DMS79 (cell line): ENCODE results near the gene GPAT2.
"Not testable (repeated sequence)": the region's sequence is repeated elsewhere in the genome, so short reads cannot be mapped to it uniquely, and the experiment has no call there.

Source experiments
- DNase-seq: peaks from one replicate; lab custom pipeline; 2025; lab: John Stamatoyannopoulos, UW

GPAT2 gene, protein sequence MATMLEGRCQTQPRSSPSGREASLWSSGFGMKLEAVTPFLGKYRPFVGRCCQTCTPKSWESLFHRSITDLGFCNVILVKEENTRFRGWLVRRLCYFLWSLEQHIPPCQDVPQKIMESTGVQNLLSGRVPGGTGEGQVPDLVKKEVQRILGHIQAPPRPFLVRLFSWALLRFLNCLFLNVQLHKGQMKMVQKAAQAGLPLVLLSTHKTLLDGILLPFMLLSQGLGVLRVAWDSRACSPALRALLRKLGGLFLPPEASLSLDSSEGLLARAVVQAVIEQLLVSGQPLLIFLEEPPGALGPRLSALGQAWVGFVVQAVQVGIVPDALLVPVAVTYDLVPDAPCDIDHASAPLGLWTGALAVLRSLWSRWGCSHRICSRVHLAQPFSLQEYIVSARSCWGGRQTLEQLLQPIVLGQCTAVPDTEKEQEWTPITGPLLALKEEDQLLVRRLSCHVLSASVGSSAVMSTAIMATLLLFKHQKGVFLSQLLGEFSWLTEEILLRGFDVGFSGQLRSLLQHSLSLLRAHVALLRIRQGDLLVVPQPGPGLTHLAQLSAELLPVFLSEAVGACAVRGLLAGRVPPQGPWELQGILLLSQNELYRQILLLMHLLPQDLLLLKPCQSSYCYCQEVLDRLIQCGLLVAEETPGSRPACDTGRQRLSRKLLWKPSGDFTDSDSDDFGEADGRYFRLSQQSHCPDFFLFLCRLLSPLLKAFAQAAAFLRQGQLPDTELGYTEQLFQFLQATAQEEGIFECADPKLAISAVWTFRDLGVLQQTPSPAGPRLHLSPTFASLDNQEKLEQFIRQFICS

DNA sequence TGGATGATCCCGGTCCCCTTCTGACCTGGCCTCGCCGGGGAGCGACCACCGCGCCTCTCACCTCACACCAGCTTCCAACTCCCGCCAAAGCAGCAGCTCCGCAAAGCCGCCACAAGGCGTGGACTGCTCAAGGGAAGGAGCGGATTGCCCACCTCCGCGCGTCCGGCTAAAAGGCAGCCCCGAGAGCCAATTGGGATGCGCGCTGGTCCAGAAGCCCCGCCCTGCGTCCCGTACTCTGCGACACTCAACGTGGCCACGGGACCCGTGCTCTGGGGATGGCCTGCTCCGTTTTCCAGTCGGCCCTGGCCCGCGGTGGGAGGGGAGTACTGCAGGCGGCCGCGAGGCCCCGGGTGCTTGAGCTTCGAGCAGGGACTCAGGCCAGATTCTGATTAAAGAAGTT, at the start of gene GPAT2:
Gene GPAT2 (minus strand): TSS at position 125 of the 400 bp plus-strand sequence. CDS start 2,557 bp downstream, outside the sequence.
- not testable (repeated sequence) for DNase-seq

DNA sequence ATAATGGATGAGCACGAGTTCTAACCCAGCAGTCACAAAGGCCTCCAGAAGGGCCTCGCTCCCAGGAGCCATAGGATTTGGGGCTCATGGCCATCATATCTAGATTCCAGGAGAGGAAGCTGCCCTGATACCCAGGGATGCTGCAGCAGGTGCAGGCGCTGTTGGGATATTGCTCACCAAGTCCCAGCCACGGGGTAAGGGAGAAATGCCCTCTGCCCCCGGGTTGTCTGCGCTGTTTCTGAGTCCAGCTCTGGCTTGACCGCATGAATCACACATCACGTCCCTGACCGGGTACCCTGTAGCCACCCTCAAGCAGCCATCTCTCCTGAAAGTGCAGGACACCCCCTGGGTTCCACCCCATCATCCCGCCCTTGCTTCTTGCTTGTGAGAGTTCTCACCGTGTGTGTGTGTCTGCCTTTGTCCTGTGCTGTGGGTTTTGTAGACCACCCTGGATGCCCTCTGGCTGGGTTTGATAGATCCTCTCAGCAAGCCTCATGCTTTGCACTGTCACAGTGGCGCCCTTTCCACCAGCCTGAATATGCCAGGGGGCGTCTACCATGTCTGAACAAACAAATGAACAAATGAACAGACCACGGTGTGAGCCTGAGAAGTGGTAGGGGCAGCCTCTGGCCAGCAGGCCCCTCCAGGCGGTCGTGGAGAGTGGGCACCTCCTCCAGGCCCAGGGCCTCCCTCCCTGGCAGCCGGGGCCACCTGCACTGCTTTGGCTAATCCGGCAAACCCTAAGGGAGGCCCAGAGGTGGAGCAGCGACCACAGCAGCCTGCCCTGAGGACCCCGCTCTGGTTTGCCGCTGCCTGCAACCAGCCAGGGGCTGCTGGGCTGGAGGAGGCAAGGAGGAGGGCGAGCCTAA, 49.5 kb upstream of the GPAT2 start:
- no peak for DNase-seq

DNA sequence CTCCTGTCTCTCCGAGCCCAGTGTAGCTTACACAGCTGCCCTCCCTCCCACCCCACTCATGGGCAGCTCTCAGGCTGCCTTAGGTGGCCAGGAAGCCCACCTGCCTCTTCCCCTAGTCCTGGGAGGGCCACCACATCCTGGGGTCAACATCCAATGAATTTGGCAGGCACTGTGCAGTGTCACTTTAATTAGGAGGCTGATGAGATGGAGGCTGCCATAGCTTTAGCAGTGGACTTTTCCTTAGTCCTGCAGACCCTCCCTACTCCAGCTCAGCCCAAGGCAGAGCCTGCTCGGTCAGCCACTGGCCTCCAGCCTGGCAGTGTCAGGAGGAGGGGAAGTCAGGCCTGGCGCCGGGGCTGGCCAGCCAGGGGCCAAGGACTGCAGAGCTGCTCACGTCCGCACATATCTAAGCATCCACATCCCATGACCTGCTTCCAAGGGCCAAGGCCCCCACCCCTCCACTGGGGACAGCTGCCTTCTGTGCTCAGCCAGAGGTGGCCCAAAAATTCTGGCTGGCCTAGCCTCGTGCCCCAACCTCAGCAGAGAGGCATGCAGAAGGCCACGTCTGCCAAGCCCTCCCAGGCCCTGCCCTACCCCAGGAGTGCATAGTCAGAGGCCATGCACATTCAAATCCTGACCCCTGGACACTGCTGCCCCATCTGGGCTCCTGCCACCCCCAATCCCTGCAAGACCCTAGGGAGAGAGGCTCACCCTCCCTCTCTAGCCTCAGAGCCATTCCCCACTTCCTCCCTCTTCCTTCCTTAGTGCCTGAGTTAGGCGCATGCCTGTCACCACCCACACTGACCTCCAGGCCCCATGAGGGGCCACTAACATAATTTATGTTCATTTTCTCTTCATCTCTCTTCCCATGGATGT, 48.6 kb upstream of the GPAT2 start:
- DNase-seq = no peak

DNA sequence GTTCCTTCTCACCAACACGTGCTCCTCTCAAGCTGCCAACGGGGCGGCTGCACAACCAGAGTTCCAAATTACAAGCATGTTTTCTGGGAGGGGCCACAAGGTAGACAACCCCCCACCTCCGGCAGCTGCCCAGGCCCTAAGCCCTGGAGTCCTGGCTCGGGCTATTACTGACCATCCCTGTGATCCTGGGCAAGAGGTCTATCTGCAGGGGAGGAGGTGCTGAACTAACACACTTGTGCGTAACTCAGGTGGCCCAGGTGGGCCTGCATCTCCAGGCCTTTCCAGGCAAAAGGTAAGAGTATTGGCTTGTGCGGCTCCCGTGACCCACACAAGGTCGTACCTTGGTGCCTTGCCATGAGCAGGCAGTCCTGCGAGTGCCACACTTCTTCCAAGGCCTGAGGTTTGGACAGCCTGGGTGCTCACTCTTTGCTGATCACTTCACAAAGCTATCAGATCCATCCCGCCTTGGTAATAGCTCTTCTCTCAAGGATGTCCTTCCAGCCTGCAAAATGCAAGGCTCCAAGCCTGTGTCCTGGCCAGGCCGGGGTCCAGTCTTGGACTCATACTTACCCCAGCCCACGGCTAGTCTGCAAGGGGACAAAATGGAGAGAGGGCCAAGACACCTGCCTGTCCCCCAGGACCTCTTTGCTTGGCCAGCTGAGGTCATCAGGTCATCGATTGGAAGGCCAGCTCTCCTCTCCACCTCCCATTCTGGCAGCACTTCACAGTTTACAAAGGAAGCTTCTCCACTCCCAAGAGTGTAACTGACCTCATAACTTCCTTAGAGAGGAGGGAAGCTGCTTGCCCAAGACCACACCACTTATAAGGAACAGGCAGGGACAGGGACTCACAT, 47.7 kb upstream of the GPAT2 start:
- no peak for DNase-seq

DNA sequence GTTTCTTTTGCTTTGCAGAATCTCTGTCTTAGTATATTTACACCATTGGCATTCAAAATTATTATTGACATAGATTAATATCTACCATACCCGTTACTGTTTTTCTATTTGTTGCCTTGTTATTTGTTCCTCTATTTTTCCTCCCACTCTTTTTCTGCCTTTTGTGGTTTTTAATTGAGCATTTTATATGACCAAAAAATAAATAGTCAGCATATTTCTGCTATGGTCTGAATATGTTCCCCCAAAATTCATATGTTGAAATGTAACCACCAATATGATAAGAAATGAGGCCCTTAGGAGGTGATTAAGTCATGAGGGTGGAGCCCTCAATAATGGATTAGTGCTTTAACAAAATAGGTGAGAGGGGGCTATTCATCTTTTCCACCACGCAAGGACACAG, 46.3 kb upstream of the GPAT2 start:
- DNase-seq = no peak

DNA sequence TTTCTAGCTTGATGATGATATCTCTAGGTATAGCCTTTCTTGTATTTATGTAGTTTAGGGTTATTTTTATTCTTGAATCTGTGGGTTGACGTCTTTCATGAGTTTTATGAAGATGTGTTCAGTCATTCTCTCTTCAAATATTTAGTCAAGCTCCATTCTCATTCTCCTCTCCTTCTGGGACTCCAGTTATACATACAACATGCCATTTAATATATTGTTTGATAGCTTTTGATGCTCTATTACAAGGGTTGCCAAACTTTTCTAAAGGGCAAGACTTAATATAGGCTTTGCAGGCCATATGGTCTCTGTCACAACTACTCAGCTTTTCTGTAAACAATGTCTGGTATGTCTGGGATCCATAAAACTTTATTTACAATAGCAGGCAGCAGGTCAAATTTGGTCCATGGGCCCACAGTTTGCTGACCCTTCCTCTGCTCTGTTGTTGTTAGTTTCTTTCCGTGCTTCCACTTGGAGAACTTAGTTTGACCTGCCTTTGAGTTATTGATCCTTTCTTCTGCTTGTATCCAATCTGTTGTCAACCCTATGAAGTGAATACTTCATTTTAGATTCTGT, 40.6 kb upstream of the GPAT2 start:
- DNase-seq = no peak

DNA sequence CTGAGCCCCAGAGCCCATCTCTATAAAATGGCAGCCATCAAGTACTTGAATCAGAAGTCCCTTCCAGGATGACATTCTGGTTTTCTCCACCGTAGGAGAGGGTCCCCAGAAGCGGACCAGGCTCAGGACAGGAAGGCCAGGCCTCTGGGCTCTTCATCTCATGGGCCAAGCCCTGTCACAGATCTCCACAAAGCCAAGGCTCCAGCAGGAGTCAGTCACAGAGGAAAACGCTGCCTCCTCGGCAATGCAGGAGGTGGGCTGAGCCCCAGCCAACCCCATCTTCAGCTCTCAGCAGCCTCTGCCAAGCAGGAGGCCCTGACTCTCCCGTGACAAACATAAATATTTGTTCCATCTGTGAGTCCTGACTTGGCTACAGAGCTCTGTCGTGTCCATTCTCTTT, 39.4 kb upstream of the GPAT2 start:
- DNase-seq = no peak

DNA sequence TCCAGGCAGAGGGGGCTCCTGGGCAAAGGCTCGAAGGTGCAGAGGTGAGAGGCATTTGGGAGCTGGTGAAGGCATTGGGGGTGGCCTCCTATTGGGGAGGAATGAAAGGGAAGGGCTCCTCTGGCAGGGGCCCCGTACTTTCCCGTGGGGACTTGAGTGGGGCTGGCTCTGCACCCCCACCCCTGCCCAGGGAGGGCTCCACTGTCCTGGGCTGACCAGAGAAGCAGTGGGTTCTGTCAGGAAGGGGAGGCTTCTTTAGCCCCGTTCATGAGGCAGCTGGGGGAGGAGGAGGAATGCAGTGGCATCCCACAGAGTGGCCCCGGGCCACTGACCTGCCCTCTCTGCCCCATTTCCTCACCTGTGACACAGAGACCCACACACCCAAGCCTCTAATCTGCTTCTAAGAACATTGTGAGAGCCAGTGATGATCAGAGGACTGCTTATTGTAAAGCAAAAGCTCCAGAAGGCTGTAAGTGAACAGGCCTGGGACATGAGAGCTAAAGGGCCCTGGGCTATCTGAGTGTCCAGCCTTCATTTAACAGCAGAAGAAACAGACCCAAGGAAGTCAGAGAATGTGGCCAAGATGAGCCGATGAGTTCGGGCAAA, 38.6 kb upstream of the GPAT2 start:
- DNase-seq = no peak

DNA sequence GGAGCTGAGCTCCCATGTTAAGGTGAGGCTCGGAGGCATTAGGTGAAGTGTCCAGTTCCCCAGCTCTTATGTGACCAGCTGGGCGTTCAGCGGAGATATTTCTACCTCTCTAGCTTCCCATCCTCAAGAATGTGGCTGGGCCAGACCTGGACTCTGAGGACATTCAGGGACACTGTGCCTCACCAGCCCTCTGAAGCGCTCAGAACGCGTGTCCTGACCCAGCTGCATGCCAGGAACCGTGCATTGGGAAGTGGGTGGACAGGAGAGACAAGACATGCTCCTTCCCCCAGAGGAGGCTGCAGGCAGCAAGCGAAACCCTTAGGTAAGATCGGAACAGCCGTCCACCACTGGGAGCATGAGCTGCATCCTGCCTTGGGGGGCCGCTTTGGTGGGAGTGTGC, 38.0 kb upstream of the GPAT2 start:
- no peak for DNase-seq

DNA sequence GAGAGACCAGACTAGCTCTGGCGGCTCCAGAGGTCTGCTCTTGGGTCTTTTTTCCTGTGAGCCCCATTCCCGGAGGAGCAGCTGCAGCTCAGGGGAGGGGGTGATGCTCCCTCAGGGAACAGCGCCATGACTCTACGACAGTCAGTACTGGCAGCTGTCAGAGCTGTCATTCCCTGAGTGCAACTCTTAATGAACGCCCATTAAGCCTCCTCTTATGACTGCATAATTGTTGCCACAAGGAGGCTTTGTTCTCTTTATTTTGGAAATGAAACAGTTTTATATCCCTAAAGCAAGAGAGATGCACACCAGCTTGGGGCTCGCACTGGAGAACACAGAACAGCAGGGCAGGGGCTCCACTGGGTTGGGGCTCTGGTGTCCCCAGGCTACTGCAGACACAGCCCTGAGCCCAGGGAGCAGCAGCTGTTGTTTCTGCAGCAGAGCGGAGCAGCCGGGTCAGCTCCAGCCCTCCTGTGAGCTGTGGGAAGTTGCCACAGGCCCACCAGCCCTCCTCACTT, 37.3 kb upstream of the GPAT2 start:
- DNase-seq = not testable (repeated sequence)

DNA sequence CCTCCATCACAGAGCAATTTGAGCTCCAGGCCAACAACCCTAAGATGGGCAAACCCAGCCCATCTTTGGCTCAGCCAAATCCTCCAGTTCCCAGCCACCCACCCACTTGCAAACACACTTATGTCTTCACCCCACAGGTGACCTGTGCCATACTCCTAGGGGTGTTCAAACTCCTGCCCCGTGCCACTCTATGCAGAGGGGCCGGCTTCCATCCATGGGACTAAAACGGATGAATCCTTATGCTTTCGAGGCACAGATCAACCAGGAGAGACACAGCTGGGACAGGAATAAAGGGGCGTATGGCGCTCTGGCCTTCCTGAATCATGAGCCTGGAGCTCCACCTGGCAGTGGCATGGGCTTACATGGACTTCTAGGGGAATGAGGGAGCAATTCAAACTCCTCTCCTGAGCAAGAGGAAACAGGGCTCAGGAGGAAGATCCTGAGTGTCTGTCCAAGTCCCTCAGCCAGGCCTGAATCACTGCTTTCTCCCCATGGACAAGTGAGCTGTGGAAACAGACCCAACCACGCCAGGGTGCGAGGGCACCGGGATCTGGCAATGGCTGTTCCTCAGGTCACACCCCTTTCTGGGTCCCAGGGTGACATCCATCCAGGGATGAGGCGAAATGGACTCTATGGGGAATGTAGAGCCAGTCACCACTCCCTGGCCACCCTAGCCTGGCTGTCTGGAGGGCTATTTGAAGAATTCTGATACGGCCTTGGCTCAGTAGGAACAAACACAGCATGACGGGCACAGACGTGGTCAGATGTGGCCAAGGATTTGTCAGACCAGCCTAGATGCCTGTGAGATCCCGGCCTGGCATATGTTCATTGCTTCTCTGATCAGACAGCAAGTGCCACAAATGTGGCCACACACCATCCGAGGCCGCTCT, 36.6 kb upstream of the GPAT2 start:
- DNase-seq = not testable (repeated sequence)

DNA sequence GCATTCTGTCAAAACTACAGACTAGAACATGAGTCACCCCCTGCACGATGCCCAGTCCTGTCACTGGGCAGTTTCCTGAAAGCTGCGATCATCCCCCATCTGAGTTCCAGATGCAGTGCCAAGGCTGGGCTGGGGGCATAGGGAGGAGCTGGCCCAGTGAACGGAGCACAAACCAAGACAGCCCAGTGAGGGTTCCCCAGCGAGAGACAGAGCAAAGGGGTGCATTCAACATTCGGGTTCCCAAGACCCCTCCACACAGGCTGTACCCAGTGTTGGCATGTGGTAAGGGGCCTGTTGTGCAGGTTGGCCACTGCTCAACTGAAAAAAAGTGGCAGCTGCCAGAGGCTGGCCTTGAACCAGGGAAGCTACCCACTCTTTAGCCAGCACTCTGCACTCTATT, 35.6 kb upstream of the GPAT2 start:
- not testable (repeated sequence) for DNase-seq

DNA sequence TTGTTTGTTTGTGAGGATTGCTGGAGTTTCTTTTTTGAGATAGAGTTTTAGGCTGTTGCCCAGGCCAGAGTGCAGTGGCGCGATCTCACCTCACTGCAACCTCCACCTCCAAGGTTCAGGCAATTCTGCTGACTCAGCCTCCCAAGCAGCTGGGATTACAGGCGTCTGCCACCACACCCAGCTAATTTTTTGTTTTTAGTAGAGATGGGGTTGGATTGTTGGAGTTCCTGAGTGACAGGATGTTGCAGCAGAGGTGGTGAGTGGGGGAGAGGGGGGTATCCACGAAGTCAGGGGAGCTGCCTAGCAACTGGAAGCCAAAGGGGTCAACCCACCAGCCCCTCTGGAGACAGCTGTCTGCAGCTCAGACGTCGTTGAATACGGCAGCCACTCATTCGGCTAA, 35.2 kb upstream of the GPAT2 start:
- not testable (repeated sequence) for DNase-seq

DNA sequence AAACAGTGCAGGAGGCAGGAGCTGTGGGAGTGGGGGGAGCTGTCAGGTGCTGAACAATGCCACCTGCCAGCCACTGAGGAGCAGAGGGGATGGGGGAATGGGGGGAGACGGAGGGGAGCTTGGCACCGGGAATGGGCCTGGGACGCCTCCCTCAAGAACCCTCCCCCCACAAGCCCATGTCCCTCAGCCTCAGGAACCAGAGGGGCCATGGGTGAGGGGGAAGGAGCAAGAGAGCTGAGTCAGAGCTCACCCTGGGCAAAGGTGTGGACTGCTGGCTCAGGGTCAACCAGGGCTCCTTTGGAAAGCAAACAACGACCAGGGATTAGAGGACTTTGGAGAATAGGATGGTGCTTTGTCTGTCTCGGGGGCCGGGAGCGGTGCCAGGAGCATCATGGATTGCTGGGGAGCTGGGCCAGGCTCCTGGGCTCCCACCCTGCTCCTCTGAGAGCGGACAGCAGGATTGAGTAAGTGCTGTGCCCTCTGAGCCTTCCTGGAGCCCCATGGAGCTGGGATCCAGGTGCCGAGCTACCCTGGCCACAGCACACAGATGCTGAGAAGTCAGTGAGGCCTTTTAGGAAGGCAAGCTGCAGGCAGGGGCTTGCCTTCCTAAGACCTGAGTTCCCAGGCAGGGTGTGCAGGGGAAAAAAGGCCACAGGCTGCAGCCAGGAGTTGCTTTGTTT, 33.3 kb upstream of the GPAT2 start:
- DNase-seq = not testable (repeated sequence)

DNA sequence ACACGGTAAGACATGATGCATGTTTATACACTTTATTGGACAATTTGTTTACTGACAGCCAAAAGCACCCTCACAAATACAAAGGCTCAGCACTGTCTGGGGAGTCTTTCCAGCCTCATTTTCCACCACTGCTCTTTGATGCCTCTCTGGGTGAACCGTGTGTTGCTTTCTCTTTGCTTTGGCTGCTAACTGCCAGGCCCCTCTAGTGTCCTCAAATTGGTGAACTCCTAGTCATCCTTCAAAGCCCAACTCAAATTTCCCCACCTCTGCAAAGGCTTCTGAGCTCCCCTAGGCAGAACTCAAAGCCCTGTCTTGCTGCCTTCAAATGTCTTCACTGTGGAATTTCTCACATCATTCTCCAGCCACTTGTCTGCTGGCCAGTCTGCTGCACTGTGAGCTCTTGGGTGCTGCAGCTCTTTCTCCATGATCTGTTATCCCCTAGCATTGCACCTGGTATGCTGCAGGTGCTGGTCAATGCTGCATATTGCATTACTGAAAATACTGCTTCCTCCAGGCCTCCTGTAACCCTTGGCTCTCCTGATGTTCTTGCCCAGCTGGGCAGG, 32.5 kb upstream of the GPAT2 start:
- DNase-seq = not testable (repeated sequence)

DNA sequence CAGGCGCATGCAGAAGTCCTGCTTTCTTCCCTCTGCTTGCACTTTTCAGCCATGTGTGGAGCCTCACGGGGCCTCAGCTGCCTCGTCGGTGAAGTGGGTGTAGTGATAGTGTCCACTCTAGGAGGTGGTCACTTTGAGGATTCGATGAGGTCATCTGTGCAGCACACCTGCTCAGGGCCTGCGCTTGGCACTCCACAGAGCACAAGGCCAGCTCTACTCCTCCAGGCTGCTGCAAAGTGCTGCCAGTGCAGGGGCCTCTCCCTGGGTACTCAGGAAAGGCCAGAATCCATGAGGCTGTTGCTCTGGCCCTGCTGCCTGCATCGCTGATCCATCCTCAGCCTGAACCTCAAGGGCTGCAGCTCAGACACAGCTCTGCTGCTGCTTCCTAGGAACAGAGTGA, 31.8 kb upstream of the GPAT2 start:
- not testable (repeated sequence) for DNase-seq

DNA sequence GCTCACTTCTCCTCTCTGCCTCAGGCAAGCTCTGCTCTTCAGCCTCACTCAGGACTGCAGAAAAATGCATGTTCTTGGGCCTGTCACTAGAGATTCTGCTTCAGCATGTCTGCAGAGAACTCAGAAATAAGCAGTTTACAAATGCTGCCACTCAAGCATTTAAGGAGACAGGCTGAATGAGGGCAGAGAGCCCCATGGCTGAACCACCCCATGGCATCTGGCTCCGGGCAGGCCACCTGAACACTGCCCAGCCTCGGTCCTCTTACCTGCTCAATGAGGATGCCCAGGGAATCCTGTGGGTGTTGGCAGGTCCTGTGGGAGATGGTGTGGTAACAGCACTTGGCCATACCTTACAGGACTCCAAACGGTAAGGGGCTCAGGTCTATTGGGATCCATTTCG, 31.2 kb upstream of the GPAT2 start:
- not testable (repeated sequence) for DNase-seq
